HG03108 (cell line): ENCODE data around the gene ATXN7L2.

Experiments
- ATAC-seq: cut with Tn5 transposase; IDR thresholded peaks from one replicate; pipeline ENCODE4 v1.9.1; 2021; ENCODE audit warnings: moderate library complexity; ENCODE audit not compliant: unreplicated experiment

Gene ATXN7L2

GRCh38 chr1:109522026-109522425 is 38.3 kb downstream of the ATXN7L2 start:
- no peak for ATAC-seq

GRCh38 chr1:109523706-109524105 is 40.0 kb downstream of the ATXN7L2 start:
- ATAC-seq, result no peak

- ATAC-seq, result peak; percentile 52
These were observed 43.5 kb downstream of the ATXN7L2 start for GRCh38 chr1:109527098-109527811.

- ATAC-seq, result no peak
These were observed 44.4 kb downstream of the ATXN7L2 start for GRCh38 chr1:109527846-109528695.

GRCh38 chr1:109528712-109529111 is 45.0 kb downstream of the ATXN7L2 start:
- ATAC-seq, result no peak

- ATAC-seq, result no peak
These were observed 46.3 kb downstream of the ATXN7L2 start for GRCh38 chr1:109529881-109530456.

- ATAC-seq, result no peak
These were observed 46.9 kb downstream of the ATXN7L2 start for GRCh38 chr1:109530457-109531087.

GRCh38 chr1:109531380-109531779 is 47.7 kb downstream of the ATXN7L2 start:
- ATAC-seq, result no peak

GRCh38 chr1:109531826-109532364 is 48.2 kb downstream of the ATXN7L2 start:
- no peak for ATAC-seq

GRCh38 chr1:109532365-109533136 is 48.8 kb downstream of the ATXN7L2 start:
- ATAC-seq, result peak; percentile 71

- ATAC-seq, result no peak
These were observed 50.7 kb downstream of the ATXN7L2 start for GRCh38 chr1:109534307-109534858.

GRCh38 chr1:109535481-109535880 is 51.8 kb downstream of the ATXN7L2 start:
- no peak for ATAC-seq

GRCh38 chr1:109535971-109536491 is 52.3 kb downstream of the ATXN7L2 start:
- ATAC-seq, result no peak

GRCh38 chr1:109537450-109538178 is 53.9 kb downstream of the ATXN7L2 start:
- no peak for ATAC-seq

GRCh38 chr1:109538827-109539555 is 55.3 kb downstream of the ATXN7L2 start:
- no peak for ATAC-seq

GRCh38 chr1:109539676-109540075 is 56.0 kb downstream of the ATXN7L2 start, which contains the start of gene GPR61:
Gene GPR61 (plus strand): TSS chr1:109539872. CDS start chr1:109543023, 3,151 bp downstream.
- ATAC-seq, result no peak

GRCh38 chr1:109541102-109541501 is 57.4 kb downstream of the ATXN7L2 start:
- ATAC-seq, result no peak
